ENCODE results near the gene UNKL. TPM values are rescaled to one million over a fixed set of nuclear protein-coding genes. Genes with fewer than 3 reads are reported as not detected.
A peak's percentile ranks its signal among the peaks of the same experiment; 100 is the strongest.
"Not testable (repeated sequence)": the region's sequence is repeated elsewhere in the genome, so short reads cannot be mapped to it uniquely, and the experiment has no call there.

The UNKL gene
- total and polyA plus RNA-seq, 7 experiments from 2014 or later, result 4.0 to 152 (median 95.3) TPM

DNA sequence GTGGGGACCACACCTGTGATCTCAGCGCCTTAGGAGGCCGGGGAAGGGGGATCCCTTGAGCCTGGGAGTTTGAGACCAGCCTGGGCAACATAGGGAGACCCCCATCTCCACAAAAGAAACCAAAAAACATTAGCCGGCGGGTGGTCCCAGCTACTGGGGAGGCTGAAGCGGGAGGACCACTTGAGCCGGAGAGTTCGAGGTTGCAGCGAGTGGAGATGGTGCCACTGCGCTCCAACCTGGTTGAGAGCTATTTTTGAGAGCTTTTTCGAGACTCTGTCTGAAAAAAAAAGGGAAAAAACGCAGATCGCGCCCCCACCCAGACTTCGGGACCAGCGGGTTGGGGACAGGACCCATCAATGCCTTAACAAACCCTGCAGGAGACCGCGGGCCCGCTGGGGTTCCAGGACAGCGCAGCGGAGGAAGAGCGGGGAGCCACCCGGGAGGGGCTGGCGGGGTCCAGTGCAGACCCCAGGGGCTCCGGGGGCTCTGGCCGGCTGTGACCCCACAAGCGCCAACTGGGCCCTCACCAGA is 81.8 kb downstream of the UNKL start:
- ChIA-PET CTCF (interaction anchor here (1.3 kb wide), 1 partner anchor 17 kb away, joined by 5 read pairs; no protein-coding TSS in a partner anchor), POLR2A (interaction anchor here (0.6 to 1.0 kb wide), 2 partner anchors 13 to 823 kb away, joined by 3 read pairs; partner anchors contain the start of gene TRAF7)
- H3K27ac ChIP-seq (ENCODE audit: low read depth, low read length), result no peak overlapping the region
- no peaks in the 10 kb centered on the region for H3K36me3 ChIP-seq (ENCODE audit: control insufficient read depth in 2 of 3, insufficient read depth in 3 of 3, low read length in 3 of 3)
- no peaks in the 10 kb centered on the region for H3K9me3 Mint-ChIP-seq
- ATAC-seq (no peak), DNase-seq (no peak)
- peak overlapping the region in 3 of 9 donors; percentile 32 to 61 (median 36) for H3K27ac Mint-ChIP-seq
- H3K36me3 Mint-ChIP-seq, result no peaks in the 10 kb centered on the region
- peaks cover 14 to 27% of the 10 kb centered on the region in 2 donors for H3K4me1 ChIP-seq (ENCODE audit: control insufficient read depth in 2 of 2, insufficient read depth in 2 of 2, low read length in 2 of 2)
- intact Hi-C loops (cut with micrococcal nuclease), result loop anchor here in 1 of 2 donors (1.0 kb wide), 1 partner anchor 11 kb away; no protein-coding TSS in a partner anchor
- peaks cover 0 to 16% of the 10 kb centered on the region in 2 donors for H3K27me3 ChIP-seq (ENCODE audit: control insufficient read depth in 2 of 2, insufficient read depth in 2 of 2, low read length in 2 of 2)
- peaks cover 0 to 36% (median 14%) of the 10 kb centered on the region in 5 donors for H3K27me3 Mint-ChIP-seq
- H3K4me3 Mint-ChIP-seq, result peak overlapping the region; percentile 55 to 80 (median 69)
- H3K9me3 ChIP-seq (ENCODE audit: control insufficient read depth in 2 of 3, low read length in 3 of 3), result peaks cover 0 to 10% (median 0%) of the 10 kb centered on the region in 3 experiments
- peaks cover 0 to 18% (median 12%) of the 10 kb centered on the region in 7 donors for H3K4me1 Mint-ChIP-seq
- no peak overlapping the region for H3K4me3 ChIP-seq (ENCODE audit: low read length)

DNA sequence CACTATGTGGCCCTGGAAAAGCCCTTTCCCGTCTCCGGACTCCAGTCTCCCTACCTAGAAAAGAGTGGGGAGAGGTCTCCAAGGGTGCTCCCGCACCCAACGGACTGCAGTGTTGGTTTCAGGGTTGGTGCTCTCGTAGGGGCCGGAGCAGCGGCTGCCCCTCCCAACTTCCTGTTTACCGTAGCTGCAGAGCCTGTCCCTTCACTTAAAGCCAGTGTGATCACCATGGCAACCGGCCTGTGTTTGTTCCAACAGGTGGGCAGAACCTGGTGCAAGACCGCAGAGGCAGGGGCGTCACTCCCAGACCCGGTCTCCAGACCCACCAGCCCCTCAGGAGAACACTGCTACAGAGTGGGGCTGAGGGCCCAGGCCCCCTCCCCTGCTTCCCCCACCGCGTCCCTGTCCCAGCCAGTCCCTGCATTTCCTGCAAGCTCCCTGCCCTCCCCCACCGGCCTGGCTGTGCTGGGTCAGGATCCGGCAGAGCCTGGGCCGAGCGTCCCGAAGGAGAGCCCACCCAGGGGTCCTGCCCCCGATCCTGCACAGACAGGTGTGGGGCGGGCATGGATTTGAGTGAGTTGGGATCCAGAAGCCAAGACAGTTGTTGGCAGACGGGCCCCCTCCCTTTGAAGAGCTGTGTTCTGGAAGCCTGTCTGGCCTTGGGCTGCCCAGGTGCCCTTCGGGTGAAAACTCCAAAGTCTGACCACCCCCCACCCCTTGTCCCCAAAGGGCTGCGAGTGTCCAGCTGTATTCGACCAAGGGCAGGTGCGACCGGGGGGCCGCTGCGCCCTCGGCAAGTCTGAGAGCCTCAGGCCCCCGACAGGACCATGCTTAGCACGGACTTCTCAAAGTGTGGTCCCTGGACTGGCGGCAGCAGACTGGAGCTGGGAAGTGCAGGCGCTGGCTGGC is 82.5 kb downstream of the UNKL start:
- peaks cover 0 to 36% (median 14%) of the 10 kb centered on the region in 5 donors for H3K27me3 Mint-ChIP-seq
- H3K27ac Mint-ChIP-seq, result peak overlapping the region in 2 of 9 donors; percentile 36 to 77
- H3K36me3 Mint-ChIP-seq, result no peaks in the 10 kb centered on the region
- Histone ChIP-seq H3K27me3 (ENCODE audit: control insufficient read depth in 2 of 2, insufficient read depth in 2 of 2, low read length in 2 of 2) (peaks cover 0 to 16% of the 10 kb centered on the region in 2 donors), H3K36me3 (ENCODE audit: control insufficient read depth in 2 of 3, insufficient read depth in 3 of 3, low read length in 3 of 3) (no peaks in the 10 kb centered on the region), H3K4me3 (ENCODE audit: low read length) (peak overlapping the region; percentile 8), H3K9me3 (ENCODE audit: control insufficient read depth in 2 of 3, low read length in 3 of 3) (peaks cover 0 to 10% (median 0%) of the 10 kb centered on the region in 3 experiments), H3K27ac (ENCODE audit: low read depth, low read length) (no peak overlapping the region), H3K4me1 (ENCODE audit: control insufficient read depth in 2 of 2, insufficient read depth in 2 of 2, low read length in 2 of 2) (peaks cover 14 to 27% of the 10 kb centered on the region in 2 donors)
- ATAC-seq, result peak; percentile 61
- peaks cover 0 to 18% (median 12%) of the 10 kb centered on the region in 7 donors for H3K4me1 Mint-ChIP-seq
- POLR2A ChIA-PET, result interaction anchor here (0.6 to 1.0 kb wide), 2 partner anchors 14 to 823 kb away, joined by 3 read pairs; partner anchors contain the start of gene TRAF7
- intact Hi-C loops (cut with micrococcal nuclease), result no loop called here
- CTCF ChIA-PET, result interaction anchor here (1.3 kb wide), 1 partner anchor 16 kb away, joined by 5 read pairs; no protein-coding TSS in a partner anchor
- H3K4me3 Mint-ChIP-seq, result peak overlapping the region in 8 of 10 donors; percentile 64 to 80 (median 69)
- no peaks in the 10 kb centered on the region for H3K9me3 Mint-ChIP-seq
- peak in 2 of 9 donors; percentile 16 to 49 for DNase-seq

DNA sequence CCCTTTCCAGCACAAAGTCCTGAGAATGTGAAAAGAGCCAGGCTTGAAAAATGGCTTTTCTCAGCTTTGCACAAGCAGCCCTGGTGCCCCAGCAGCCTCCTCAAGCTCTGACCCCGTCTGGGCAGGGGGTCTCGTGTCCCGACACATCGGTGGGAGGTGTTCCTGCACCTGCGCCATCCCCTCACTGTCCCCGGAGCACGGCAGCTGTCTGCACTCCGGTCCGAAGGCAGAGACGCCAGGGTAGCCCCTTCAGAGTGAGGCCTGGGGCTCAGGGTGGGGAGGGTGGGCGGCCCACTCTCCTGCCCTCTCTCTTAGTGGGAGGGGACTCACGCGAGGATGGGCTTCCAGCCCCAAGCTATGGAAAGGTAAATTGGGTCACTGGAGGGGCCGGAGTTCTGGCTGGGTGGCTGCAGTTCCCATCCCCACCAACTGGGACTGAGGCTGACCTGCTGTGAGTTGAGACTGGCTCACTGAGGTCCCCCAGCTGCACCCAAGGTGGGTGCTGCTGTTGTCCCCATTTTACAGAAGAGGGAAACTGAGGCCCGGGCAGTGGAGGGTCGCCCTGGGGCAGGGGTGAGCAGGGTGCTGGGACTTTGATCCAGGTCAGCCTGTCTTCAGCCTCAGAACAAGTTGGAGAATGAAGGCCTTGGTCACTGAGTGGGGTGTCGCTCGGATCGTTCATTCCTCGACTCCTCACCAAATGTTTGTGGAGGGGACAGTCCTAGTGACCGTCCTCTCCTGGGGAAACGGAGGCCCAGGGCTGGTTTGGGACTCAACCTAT is 83.4 kb downstream of the UNKL start:
- Histone ChIP-seq H3K9me3 (ENCODE audit: control insufficient read depth in 2 of 3, low read length in 3 of 3) (peaks cover 0 to 10% (median 0%) of the 10 kb centered on the region in 3 experiments), H3K4me1 (ENCODE audit: control insufficient read depth in 2 of 2, insufficient read depth in 2 of 2, low read length in 2 of 2) (peaks cover 14 to 27% of the 10 kb centered on the region in 2 donors), H3K27me3 (ENCODE audit: control insufficient read depth in 2 of 2, insufficient read depth in 2 of 2, low read length in 2 of 2) (peaks cover 0 to 16% of the 10 kb centered on the region in 2 donors), H3K27ac (ENCODE audit: low read depth, low read length) (no peak overlapping the region), H3K36me3 (ENCODE audit: control insufficient read depth in 2 of 3, insufficient read depth in 3 of 3, low read length in 3 of 3) (peaks cover 0 to under 1% (median 0%) of the 10 kb centered on the region in 3 experiments), H3K4me3 (ENCODE audit: low read length) (peak overlapping the region; percentile 8)
- intact Hi-C loops (cut with micrococcal nuclease), result no loop called here
- H3K4me1 Mint-ChIP-seq, result peaks cover 0 to 18% (median 12%) of the 10 kb centered on the region in 7 donors
- no peak for DNase-seq
- peak overlapping the region in 6 of 10 donors; percentile 37 to 80 (median 58) for H3K4me3 Mint-ChIP-seq
- CTCF ChIA-PET, result interaction anchor here (1.3 kb wide), 1 partner anchor 16 kb away, joined by 5 read pairs; no protein-coding TSS in a partner anchor
- H3K27ac Mint-ChIP-seq, result peak overlapping the region in 2 of 9 donors; percentile 56 to 77
- POLR2A ChIA-PET, result interaction anchor here (1.0 kb wide), 1 partner anchor 15 kb away, joined by 3 read pairs; no protein-coding TSS in a partner anchor
- H3K9me3 Mint-ChIP-seq, result no peaks in the 10 kb centered on the region
- H3K27me3 Mint-ChIP-seq, result peaks cover 0 to 33% (median 14%) of the 10 kb centered on the region in 5 donors
- no peak for ATAC-seq
- peaks cover 0 to 5% (median 4%) of the 10 kb centered on the region in 5 donors for H3K36me3 Mint-ChIP-seq

DNA sequence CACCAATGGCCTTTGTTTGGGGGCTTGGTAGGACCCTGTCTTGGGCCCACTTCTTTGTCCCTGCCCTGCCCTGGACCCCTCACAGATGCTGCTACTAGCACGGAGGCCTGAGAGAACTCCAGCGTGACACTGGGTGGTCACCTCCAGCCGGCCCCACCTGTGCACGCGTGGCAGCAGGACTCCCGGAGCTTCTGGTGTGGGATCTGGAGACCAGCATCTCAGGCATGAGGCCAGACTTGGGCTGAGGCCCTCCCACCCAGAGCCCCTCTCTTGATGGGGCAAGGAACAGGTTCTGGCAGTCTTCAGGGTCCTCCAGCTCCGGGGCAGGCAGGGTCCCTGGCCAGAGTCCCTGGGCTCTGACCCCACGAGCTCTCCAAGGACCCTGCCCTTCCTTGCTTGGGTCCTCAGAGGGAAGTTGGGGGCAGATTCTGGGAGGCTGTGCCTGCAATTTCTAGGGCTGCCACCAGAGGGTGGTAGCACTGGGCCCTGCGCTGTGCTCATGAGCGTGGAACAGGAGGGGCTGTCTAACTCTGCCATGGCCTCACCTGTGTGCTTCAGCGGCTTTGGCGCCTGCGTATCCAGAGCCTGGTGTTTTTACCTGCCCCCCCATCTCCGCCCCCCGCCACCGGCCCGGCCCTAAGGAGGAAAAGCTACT is 84.1 kb downstream of the UNKL start:
- peaks cover 0 to 18% (median 12%) of the 10 kb centered on the region in 7 donors for H3K4me1 Mint-ChIP-seq
- Histone ChIP-seq H3K4me3 (ENCODE audit: low read length) (no peak overlapping the region), H3K27ac (ENCODE audit: low read depth, low read length) (no peak overlapping the region), H3K4me1 (ENCODE audit: control insufficient read depth in 2 of 2, insufficient read depth in 2 of 2, low read length in 2 of 2) (peaks cover 14 to 27% of the 10 kb centered on the region in 2 donors), H3K9me3 (ENCODE audit: control insufficient read depth in 2 of 3, low read length in 3 of 3) (peaks cover 0 to 10% (median 0%) of the 10 kb centered on the region in 3 experiments), H3K27me3 (ENCODE audit: control insufficient read depth in 2 of 2, insufficient read depth in 2 of 2, low read length in 2 of 2) (peaks cover 0 to 14% of the 10 kb centered on the region in 2 donors), H3K36me3 (ENCODE audit: control insufficient read depth in 2 of 3, insufficient read depth in 3 of 3, low read length in 3 of 3) (peaks cover 0 to 8% (median 0%) of the 10 kb centered on the region in 3 experiments)
- ChIA-PET CTCF (no interaction called here), POLR2A (no interaction called here)
- H3K27me3 Mint-ChIP-seq, result peaks cover 0 to 26% (median 14%) of the 10 kb centered on the region in 5 donors
- H3K9me3 Mint-ChIP-seq, result no peaks in the 10 kb centered on the region
- no peak for ATAC-seq
- intact Hi-C loops (cut with micrococcal nuclease), result no loop called here
- H3K4me3 Mint-ChIP-seq, result peak overlapping the region in 1 of 10 donors; percentile 80
- H3K36me3 Mint-ChIP-seq, result peaks cover 0 to 5% (median 4%) of the 10 kb centered on the region in 5 donors
- H3K27ac Mint-ChIP-seq, result no peak overlapping the region
- DNase-seq, result no peak

DNA sequence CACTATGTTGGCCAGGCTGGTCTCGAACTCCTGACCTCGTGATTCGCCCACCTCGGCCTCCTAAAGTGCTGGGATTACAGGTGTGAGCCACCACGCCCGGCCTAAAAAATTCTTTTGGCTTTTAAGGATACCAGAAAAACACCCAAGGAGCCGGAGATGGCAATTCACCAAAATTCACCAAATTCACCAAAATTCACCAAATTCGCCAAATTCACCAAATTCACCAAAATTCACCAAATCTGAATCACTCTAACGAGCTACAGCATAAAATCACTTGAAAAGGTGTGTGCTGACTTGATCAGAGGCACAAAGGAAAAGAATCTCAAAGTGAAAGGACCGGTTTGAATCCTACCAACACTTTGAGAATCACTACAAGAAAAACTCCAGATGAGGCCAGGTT is 85.5 kb downstream of the UNKL start:
- intact Hi-C loops (cut with micrococcal nuclease), result loop anchor here in 1 of 2 donors (2.0 kb wide), 1 partner anchor 18 kb away; no protein-coding TSS in a partner anchor
- peak overlapping the region in 1 of 10 donors; percentile 16 for H3K4me3 Mint-ChIP-seq
- DNase-seq; H3K27ac Mint-ChIP-seq; H3K4me3 ChIP-seq (ENCODE audit: low read length); H3K27me3 ChIP-seq (ENCODE audit: control insufficient read depth in 2 of 2, insufficient read depth in 2 of 2, low read length in 2 of 2); CTCF ChIA-PET; ATAC-seq; H3K9me3 Mint-ChIP-seq; H3K27ac ChIP-seq (ENCODE audit: low read depth, low read length): not testable (repeated sequence)
- peaks cover 0 to 18% (median 12%) of the 10 kb centered on the region in 7 donors for H3K4me1 Mint-ChIP-seq
- Histone ChIP-seq H3K36me3 (ENCODE audit: control insufficient read depth in 2 of 3, insufficient read depth in 3 of 3, low read length in 3 of 3) (peaks cover 0 to 22% (median 0%) of the 10 kb centered on the region in 3 experiments), H3K4me1 (ENCODE audit: control insufficient read depth in 2 of 2, insufficient read depth in 2 of 2, low read length in 2 of 2) (peaks cover 14 to 20% of the 10 kb centered on the region in 2 donors), H3K9me3 (ENCODE audit: control insufficient read depth in 2 of 3, low read length in 3 of 3) (peaks cover 0 to 10% (median 0%) of the 10 kb centered on the region in 3 experiments)
- POLR2A ChIA-PET, result interaction anchor here (0.6 kb wide), 1 partner anchor 282 kb away, joined by 4 read pairs; no protein-coding TSS in a partner anchor
- peaks cover 0 to 19% (median 4%) of the 10 kb centered on the region in 5 donors for H3K36me3 Mint-ChIP-seq
- peaks cover 0 to 17% (median 9%) of the 10 kb centered on the region in 5 donors for H3K27me3 Mint-ChIP-seq

Measured in naive thymus-derived CD4-positive, alpha-beta T cell (primary cell).